Skin epidermis (tissue), 12 donors: Measurements from ENCODE around the gene UBE2E1.
"Not testable (repeated sequence)": the region's sequence is repeated elsewhere in the genome, so short reads cannot be mapped to it uniquely, and the experiment has no call there.

ENCODE experiments used
- H3K27ac ChIP-seq, 21 experiments: fragments of 200-600 bp; sonication (generic) in 11 of 21; one replicate each; pipeline ENCODE4 v1.5.0; 2020; ENCODE audit warnings: mild to moderate bottlenecking in 3 of 21, inconsistent platforms in 2 of 21, moderate library complexity in 2 of 21
- H3K4me3 ChIP-seq, 7 experiments: fragments of 200-600 bp; sonication (generic) in 2 of 7; one replicate each; pipeline ENCODE4 v1.5.0; 2020; ENCODE audit warnings: inconsistent platforms in 2 of 7, mild to moderate bottlenecking in 2 of 7, moderate library complexity in 1 of 7

UBE2E1 gene

GRCh38 chr3:23904545-23904944, 98.8 kb downstream of the UBE2E1 start:
- no peak overlapping the region for H3K4me3 ChIP-seq
- H3K27ac ChIP-seq = no peak overlapping the region

GRCh38 chr3:23909341-23909740, 103.6 kb downstream of the UBE2E1 start:
- H3K4me3 ChIP-seq = no peak overlapping the region
- no peak overlapping the region for H3K27ac ChIP-seq

- no peak overlapping the region for H3K27ac ChIP-seq
- no peak overlapping the region for H3K4me3 ChIP-seq
Measured at GRCh38 chr3:23911397-23911796, 105.6 kb downstream of the UBE2E1 start.

DNA sequence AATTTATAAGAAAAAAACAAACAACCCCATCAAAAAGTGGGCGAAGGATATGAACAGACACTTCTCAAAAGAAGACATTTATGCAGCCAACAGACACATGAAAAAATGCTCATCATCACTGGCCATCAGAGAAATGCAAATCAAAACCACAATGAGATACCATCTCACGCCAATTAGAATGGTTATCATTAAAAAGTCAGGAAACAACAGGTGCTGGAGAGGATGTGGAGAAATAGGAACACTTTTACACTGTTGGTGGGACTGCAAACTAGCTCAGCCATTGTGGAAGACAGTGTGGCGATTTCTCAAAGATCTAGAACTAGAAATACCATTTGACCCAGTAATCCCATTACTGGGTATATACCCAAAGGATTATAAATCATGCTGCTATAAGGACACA, 106.6 kb downstream of the UBE2E1 start:
- not testable (repeated sequence) for H3K4me3 ChIP-seq, H3K27ac ChIP-seq

DNA sequence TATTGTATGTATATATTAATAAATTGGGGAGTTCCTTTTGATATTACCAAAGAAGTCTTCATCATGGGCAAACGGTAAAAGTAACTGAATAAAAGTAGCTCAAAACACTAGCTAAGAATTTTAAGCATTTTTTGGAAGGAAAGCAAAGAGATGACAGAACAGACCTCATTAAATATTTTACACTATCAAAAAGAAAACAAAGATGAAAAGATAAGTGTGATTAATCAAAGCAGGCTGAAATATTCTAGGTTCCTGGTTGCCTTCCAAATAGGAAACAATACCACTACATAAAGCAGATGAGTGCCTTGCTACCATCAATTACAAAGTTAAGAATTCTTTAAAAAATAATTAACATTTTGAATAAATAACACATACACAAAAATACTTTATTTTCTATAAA, 107.4 kb downstream of the UBE2E1 start:
- H3K4me3 ChIP-seq = no peak overlapping the region

GRCh38 chr3:23913873-23914743, 108.4 kb downstream of the UBE2E1 start:
- no peak overlapping the region for H3K4me3 ChIP-seq
- H3K27ac ChIP-seq = no peak overlapping the region

More for the DNA sequence above, 107.4 kb downstream of the UBE2E1 start:
- H3K27ac ChIP-seq = no peak overlapping the region

GRCh38 chr3:23915537-23916108, 109.9 kb downstream of the UBE2E1 start:
- peak overlapping the region in 3 of 21 experiments; percentile 84 to 87 (median 85) for H3K27ac ChIP-seq
- peak overlapping the region in 5 of 7 experiments; percentile 64 to 92 (median 88) for H3K4me3 ChIP-seq

DNA sequence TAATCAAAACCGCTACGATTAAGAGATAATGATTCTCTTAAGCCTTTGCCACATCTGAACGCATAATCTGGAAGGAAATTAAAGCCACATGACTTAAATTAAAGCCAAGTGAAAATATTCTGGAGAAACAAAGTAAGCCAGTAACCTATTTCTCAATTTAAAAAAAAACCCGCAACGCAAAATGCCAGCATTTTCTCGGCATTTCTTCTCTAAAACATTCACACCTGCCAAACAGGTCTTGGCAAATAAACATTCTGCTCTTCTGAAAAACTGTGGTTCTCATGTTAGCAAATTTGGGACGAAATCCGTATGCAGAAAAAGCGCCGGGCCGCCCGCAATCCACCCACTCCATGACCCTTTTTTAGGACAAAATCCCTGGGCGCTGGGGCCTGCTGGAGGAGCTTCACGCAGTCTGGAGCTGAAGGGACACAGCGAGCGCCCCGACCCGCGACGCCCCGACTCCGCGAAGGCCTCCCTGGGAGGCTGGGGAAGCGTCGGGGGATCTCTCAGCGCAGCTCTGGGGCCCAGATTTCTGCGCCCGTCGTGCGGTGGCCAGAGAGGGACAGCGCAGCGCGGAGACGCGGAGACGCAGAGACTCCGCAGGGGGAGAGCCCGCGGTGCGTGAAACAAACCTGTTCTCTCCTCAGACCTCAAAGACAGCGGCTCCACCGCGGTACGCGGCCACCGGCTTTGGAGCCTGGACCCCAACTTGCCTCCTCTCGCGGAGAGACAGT, 110.6 kb downstream of the UBE2E1 start:
- Histone ChIP-seq H3K4me3 (peak overlapping the region; percentile 64 to 98 (median 90)), H3K27ac (peak overlapping the region in 20 of 21 experiments; percentile 29 to 97 (median 90))

DNA sequence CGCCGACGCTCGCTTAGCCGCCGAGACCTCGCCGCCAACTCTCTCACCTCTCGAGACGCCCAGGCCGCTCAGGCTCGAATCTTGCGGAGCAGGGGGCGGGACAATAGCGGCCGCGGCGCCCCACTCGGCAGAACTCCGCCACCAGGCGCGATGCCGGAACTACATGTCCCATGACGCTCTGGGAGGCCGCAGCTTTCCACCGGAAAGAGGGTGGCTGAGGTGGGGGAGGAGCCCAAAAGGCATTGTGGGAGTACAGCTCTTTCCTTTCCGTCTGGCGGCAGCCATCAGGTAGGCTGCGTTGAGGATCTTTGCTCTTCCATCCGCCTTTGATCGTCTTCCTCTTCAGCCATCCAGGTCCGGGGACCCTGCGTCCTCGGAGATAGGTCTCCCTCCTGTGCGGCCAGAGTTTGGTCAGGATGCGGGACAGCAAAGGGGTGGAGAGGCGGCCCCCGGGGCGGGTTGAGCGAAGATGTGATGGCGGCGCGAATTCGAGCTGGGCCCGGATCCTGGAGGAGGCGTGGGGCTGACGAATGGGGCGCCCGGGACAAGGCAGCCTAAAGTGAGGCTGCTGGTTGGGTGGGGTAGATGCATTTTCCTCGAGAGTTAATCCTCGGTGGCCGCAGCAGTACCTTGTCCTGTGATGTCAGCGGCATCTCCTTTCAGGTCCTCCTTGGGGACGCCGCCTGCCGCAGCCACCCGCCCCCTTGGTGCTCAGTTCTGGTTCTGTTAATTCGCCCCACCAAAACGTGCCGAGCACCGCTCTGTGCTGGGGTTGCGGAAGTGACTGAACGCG, 111.3 kb downstream of the UBE2E1 start, which contains the start of the genes NKIRAS1 and RPL15:
TSS of gene NKIRAS1 (minus strand) at position 105 of the 793 bp plus-strand sequence. CDS start 6,086 bp downstream, outside the sequence.
TSS of gene RPL15 (plus strand) at position 247 of the 793 bp plus-strand sequence. CDS start 728 bp downstream, outside the sequence.
- H3K4me3 ChIP-seq = peak within 1 kb of the TSS; percentile 64 to 98 (median 90)

DNA sequence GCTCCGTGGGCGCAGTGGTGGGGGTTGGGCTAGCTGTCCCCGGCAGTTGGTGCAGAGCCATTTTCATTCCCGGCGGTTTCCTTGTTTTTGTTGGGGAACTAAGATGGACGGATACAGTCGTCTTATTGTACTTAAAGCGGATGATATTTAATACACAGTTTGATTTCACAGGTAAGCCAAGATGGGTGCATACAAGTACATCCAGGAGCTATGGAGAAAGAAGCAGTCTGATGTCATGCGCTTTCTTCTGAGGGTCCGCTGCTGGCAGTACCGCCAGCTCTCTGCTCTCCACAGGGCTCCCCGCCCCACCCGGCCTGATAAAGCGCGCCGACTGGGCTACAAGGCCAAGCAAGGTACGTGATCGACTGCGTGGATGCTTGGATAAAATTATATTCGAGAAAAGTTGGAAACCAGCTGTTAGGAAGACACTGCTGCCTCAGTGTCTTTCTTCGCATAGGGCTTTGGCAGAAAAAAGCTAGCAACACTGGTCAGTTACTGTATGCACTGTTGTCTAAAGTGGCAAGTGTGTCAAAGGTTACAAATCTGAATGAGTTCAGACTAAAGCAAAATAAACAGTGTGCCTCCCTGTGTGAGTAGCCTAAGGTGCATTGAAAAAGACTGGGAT, 112.0 kb downstream of the UBE2E1 start:
- H3K4me3 ChIP-seq = peak overlapping the region; percentile 64 to 98 (median 90)
- H3K27ac ChIP-seq = peak overlapping the region; percentile 80 to 97 (median 94)

More for the DNA sequence above, 111.3 kb downstream of the UBE2E1 start, which contains the start of the genes NKIRAS1 and RPL15:
- H3K27ac ChIP-seq = peak within 1 kb of the TSS; percentile 80 to 97 (median 94)

GRCh38 chr3:23918331-23918730, 112.6 kb downstream of the UBE2E1 start:
- peak overlapping the region in 10 of 21 experiments; percentile 87 to 97 (median 94) for H3K27ac ChIP-seq

GRCh38 chr3:23919628-23920027, 113.9 kb downstream of the UBE2E1 start:
- Histone ChIP-seq H3K27ac (no peak overlapping the region), H3K4me3 (no peak overlapping the region)

More at GRCh38 chr3:23918331-23918730, 112.6 kb downstream of the UBE2E1 start:
- H3K4me3 ChIP-seq = peak overlapping the region; percentile 64 to 98 (median 90)

GRCh38 chr3:23920151-23920655, 114.4 kb downstream of the UBE2E1 start:
- H3K27ac ChIP-seq = no peak overlapping the region
- H3K4me3 ChIP-seq = no peak overlapping the region

DNA sequence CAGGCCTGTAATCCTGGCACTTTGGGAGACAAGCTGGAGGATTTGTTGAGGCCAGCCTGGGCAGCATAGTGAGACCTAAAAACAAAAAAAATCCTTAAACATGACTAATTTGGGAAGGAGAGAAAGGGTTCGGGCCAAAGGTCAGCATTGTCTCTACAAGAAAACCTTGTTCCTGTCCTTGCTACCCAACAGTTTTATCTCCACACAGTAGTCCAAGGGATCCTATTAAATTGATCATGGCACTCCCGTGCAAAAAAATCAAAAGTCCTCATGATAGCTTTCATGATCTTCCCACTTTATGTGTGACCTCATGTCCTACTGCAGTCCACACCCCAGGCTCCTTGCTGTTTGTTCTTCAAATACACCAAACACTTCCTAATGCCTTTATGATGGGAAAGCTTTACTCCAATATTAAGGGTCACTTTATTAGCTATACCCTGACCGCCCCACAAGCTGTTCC, 115.3 kb downstream of the UBE2E1 start:
- Histone ChIP-seq H3K27ac (no peak overlapping the region), H3K4me3 (no peak overlapping the region)

- H3K27ac ChIP-seq = no peak overlapping the region
- no peak overlapping the region for H3K4me3 ChIP-seq
Measured at GRCh38 chr3:23923786-23924185, 118.0 kb downstream of the UBE2E1 start.

DNA sequence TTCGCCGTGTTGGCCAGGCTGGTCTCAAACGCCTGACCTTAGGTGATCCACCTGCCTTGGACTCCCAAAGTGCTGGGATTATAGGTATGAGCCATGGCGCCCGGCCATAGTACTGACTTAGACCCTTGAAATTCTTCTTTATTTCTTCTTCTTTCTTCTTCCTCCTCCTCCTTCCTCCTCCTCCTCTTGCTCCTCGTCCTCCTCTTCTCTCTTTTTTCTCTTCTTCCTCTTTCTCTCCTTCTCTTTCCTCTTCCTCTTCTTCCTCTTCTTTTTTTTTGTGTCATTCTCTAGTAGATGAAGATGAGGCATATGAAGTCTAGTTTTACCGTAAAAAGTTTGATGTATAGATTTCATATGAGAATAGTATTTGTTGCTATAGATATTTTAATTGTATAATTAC, 120.5 kb downstream of the UBE2E1 start:
- Histone ChIP-seq H3K4me3 (no peak overlapping the region), H3K27ac (no peak overlapping the region)

- Histone ChIP-seq H3K27ac (no peak overlapping the region), H3K4me3 (no peak overlapping the region)
Measured at GRCh38 chr3:23926736-23927135, 121.0 kb downstream of the UBE2E1 start.

- Histone ChIP-seq H3K4me3 (no peak overlapping the region), H3K27ac (no peak overlapping the region)
Measured at GRCh38 chr3:23928524-23928923, 122.8 kb downstream of the UBE2E1 start.
